ENCODE measurements around the gene PAX5.

PAX5 gene

DNA sequence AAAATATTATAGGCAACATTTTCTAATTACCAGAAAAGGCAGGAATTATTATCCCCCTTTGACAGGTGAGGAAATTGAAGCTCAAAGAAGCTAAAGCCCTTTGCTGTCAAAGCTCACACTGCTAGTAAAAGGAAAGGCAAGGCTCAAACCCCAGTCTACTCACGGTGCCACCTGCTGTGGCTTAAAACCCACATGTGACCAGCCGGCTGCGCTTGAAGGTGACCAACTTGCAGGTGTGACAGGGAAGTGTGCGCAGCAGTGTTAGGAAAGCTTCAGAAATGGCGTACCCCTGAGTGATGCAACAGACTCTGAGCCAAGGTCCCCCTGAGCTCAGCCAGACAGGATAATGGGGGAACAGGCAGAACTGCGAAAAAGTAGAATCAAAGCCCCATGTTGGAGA lies 45.2 kb downstream of the PAX5 start:
- in situ Hi-C loops (cut with HindIII; ENCODE audit: low sequenced_read_pairs): no loop called here

GRCh38 chr9:36987891-36988290 lies 46.2 kb downstream of the PAX5 start:
- in situ Hi-C loops (cut with HindIII; ENCODE audit: low sequenced_read_pairs): no loop called here

DNA sequence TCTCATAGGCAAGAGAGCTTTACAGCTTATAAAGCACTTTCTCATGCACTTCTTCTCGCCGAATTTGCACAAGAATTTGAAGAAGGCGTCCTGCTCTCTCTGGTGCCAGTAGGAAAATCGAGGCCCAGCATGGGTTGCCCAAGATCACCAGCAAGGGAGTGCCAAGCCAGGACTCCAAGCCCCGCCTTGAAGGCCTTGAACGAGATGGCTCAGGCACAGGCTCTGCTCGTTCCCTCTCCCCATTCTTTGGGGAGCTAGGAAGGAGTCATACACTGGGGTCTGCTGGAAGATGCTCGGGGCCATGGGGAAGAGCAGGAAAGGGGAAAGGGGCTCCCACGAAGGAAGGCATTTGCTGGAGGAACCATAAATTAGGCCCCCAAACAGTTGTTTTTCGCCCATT lies 46.7 kb downstream of the PAX5 start:
- in situ Hi-C loops (cut with HindIII; ENCODE audit: low sequenced_read_pairs): no loop called here

DNA sequence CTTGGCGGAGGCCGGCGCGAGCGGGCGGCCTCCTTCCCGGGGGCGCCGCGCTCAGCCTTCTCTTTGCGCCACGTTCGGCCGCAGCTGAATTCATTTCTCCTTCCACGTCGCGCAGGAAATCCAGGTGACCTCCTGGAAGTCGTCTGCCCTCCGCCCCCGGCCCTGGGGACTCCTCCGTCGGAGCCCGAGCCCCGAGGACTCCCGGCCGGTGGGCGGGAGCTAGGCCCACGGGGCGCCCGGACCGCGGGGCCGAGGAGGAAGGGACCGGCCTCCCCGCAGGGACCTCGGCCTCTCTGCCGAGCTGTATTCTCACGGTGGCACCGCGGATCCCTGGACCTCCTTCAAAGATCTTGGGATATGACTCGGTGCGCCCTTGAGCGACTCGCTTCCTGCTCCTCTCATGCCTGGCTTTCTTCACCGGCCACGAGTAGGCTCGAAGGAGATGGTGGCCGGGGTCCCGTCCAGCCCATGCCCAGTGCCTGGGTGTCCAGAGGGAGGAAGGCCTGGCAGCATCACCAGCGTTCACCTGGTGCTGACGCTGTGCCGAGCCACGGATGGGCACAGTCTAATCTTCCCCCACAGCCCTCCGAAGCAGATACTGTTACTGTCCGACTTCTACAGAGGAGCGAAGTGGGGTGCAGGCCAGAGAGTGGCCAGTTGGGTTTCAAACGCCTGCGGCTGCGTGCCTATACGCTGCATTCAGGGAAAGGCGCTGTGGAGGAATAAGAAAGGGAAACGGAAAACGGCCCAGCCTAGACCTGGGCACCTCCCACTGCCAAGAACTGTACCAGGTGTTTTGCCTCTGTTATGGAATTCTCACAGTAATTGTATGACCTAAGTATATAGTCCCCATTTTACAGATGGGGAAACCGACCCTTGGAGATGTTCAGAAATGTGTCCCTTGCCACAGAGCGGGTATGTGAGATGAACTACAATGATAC lies 47.3 kb downstream of the PAX5 start:
- in situ Hi-C loops (cut with HindIII; ENCODE audit: low sequenced_read_pairs): no loop called here

GRCh38 chr9:36985769-36986467 lies 48.1 kb downstream of the PAX5 start:
- in situ Hi-C loops (cut with HindIII; ENCODE audit: low sequenced_read_pairs): no loop called here

DNA sequence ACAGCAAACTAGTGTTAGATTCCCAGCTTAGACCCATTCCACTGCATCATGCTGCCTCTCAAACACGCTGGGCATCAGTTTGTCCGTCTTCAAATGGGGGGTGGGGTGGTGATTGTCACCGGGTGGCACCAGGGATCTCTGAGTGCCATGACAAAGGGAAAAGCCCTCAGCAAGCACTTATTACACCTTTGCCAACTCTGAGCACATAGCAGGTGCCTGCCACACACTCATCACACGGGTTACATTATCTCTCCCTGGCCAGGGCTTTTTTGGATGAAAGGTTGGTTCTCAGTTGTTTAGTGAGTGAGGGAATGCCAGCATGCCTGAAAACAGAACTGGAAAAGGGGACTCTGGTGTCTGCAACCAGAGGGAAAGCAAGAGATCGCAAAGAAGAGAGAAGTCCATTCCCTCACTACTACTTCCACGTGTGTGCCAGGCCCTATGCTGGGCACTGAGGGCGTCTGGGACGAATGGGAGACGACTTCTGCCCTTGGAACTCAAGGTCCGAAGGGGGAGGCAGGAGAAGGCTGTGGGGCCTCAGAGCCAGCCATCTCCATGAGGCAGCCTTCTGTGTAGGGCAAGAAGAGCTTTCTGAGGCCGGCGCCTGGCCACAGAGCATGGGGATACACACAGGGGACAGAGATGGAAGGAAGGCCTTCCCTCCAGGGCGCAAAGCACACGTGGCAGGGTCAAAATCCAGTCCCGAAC lies 48.9 kb downstream of the PAX5 start:
- in situ Hi-C loops (cut with HindIII; ENCODE audit: low sequenced_read_pairs): no loop called here

- in situ Hi-C loops (cut with HindIII; ENCODE audit: low sequenced_read_pairs): no loop called here
Measured at GRCh38 chr9:36980148-36980974, 53.7 kb downstream of the PAX5 start.

DNA sequence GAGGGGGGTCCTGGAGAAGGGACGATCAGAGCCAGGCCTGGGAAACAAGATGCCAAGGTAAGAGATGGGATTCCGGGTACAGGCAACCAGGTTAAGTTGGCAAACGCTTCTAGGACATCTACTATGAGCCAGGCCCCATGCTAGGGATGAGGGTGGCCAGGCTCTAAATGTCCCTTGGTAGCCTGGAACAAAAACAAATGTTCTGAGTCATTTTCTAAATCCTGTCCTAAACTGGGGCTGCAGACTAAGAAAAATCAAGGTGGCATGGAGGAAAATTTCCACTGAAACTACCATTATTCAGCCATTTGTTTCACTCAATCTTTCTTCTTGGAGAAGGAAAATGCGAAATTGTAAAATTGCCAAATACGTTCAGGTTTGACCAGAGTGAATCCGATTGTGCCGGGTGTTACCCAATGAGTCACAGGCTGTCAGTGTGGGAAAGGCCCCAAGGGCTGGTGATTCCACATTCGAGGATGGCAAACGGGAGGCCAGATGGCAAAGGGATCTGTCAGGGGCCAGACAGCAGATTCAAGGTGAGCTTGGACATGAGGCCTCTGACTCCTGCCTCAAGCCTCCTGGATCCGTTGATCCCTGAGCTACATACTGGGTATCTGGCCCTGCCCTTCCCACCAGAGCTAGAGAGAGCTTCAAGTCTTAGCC lies 57.6 kb downstream of the PAX5 start:
- in situ Hi-C loops (cut with HindIII; ENCODE audit: low sequenced_read_pairs): no loop called here

DNA sequence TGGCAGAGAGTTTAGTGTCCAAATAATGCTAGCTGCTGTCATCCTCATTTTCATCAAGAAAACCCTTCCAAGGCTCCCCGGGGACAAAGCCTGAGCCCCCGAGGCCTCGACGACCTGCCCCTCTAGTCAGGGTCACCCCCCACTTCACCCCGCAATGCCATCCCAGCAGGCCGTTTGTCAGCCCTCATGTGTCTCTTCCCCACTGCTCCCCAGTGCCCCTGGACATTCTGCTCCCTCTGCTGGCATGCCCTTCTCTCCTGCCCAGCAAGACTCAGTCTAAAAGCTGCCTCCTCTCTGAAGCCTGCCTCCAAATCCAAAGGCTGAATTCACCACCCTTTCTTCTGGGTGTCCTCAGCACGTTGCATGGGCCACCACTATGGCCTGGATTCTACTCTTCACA lies 59.3 kb downstream of the PAX5 start:
- in situ Hi-C loops (cut with HindIII; ENCODE audit: low sequenced_read_pairs): loop anchor here (25.0 kb wide), 1 partner anchor 112 kb away; no protein-coding TSS in a partner anchor

DNA sequence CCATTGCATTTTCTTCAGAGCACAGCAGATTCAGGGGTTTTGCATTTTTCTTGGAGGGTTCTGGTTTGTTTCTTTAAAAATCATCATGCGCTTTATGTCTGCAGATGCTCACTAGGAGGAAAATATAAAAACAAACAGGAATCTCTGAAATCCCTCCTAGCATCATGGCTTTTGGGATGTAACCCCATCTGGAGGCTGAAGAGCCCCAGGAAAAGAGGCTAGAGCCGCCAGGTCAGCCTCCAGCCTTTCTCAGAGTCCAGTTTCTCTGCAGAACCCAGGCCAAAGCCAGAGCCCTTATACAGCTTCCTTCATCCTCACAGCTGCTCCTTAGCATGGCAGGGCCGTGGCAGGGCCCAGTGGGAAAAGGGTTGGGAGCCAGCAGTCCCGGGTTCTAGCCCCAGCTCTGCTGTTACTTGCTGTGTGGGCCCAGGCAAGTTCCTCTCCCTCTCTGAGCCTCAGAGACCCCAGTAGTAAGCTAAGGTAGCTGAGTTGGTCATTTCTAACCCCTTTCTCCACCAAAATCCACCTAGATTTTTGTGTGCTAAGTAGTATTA lies 62.1 kb downstream of the PAX5 start:
- in situ Hi-C loops (cut with HindIII; ENCODE audit: low sequenced_read_pairs): loop anchor here (25.0 kb wide), 1 partner anchor 110 kb away; no protein-coding TSS in a partner anchor

GRCh38 chr9:36970007-36970888 lies 63.8 kb downstream of the PAX5 start:
- in situ Hi-C loops (cut with HindIII; ENCODE audit: low sequenced_read_pairs): loop anchor here (25.0 kb wide), 1 partner anchor 108 kb away; no protein-coding TSS in a partner anchor

- in situ Hi-C loops (cut with HindIII; ENCODE audit: low sequenced_read_pairs): loop anchor here (25.0 kb wide), 1 partner anchor 107 kb away; no protein-coding TSS in a partner anchor
Measured at GRCh38 chr9:36969216-36969771, 64.8 kb downstream of the PAX5 start.

DNA sequence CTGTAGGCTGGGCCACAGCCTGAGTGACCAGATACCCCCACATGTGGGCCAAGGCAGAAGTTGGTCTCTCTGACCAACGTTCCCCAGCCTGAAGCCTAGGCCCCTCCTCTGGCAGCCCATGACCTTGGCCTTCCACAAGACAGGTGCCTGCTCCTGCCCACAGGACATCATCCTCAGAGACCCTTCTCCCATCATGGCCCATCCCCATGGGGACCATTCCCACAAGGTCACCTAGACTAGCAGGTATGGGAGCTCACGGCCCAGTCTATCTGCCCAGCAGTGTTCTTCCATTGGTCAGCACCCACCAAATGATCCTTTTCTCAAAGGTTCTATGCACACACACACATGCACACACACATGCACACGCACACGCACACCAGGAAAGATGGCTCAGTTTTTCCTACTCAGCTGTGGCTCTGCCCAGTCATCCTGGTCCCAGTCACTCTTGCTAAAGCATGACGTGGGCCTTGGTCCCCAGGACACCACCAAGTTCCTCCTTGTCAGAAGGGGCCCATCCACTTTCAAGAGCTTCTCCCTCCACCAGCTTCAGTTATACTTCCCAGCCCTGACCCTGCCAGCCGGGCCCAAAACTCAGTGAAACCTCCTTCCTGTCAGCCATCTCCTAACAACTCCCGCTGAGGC lies 65.4 kb downstream of the PAX5 start:
- in situ Hi-C loops (cut with HindIII; ENCODE audit: low sequenced_read_pairs): loop anchor here (25.0 kb wide), 1 partner anchor 106 kb away; no protein-coding TSS in a partner anchor

GRCh38 chr9:36967997-36968396 lies 66.1 kb downstream of the PAX5 start:
- in situ Hi-C loops (cut with HindIII; ENCODE audit: low sequenced_read_pairs): loop anchor here (25.0 kb wide), 1 partner anchor 106 kb away; no protein-coding TSS in a partner anchor

DNA sequence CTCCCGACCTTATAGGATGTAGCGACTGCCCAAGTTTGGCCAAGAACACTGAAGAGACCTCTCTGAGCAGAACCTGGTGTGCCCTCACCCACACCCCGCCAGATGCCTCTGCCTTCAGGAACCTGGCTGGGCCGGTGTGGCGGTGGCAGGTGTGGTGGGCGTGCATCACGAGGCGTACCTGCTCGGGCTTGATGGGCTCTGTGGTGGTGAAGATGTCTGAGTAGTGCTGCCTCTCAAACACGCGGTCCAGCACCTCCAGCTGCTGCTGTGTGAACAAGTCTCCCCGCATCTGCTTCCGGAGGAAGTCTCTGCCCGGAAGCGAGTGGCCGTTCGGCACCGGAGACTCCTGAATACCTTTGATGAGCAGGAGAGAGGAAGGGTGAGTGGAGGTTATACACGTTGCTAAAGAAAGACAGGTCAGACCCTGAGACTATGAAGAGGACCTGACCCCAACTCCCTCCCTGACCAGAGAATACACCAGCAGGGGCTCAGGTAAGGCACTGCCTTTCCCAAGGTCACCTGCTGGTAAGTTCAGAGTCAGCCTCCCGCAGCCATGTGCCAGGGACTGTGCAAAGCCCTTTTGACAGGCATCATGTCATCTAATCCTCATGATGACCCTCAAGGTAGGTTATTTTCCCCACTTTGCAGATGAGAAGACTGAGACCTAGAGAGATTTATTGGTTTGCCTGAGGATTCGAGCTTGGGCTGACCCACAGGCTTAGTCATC lies 67.5 kb downstream of the PAX5 start:
- in situ Hi-C loops (cut with HindIII; ENCODE audit: low sequenced_read_pairs): loop anchor here (25.0 kb wide), 1 partner anchor 104 kb away; no protein-coding TSS in a partner anchor

- in situ Hi-C loops (cut with HindIII; ENCODE audit: low sequenced_read_pairs): loop anchor here (25.0 kb wide), 1 partner anchor 102 kb away; no protein-coding TSS in a partner anchor
Measured at GRCh38 chr9:36964791-36965190, 69.3 kb downstream of the PAX5 start.

- in situ Hi-C loops (cut with HindIII; ENCODE audit: low sequenced_read_pairs): loop anchor here (25.0 kb wide), 1 partner anchor 101 kb away; no protein-coding TSS in a partner anchor
Measured at GRCh38 chr9:36963346-36963745, 70.7 kb downstream of the PAX5 start.

All from DLD1 (cell line).